SK-N-SH (cell line): ENCODE data around the gene KLHL28. TPM values are rescaled to one million over a fixed set of nuclear protein-coding genes. Genes with fewer than 3 reads are reported as not detected.

Source experiments
- CTCF ChIA-PET: fragments of 300-600, 350-600 bp; formaldehyde crosslinking; extraction: SDS; loops from one replicate; lab custom pipeline; 2021; lab: Yijun Ruan, JAX
- POLR2A ChIA-PET: fragments of 350-600 bp; sonication (Branson Sonifier 250); formaldehyde crosslinking; extraction: SDS; loops from one replicate; lab custom pipeline; 2020; ENCODE audit warnings: antibody characterized with exemption, inconsistent platforms; lab: Yijun Ruan, JAX
- DNase-seq: peaks from one replicate; pipeline ENCODE4 v3.0.0; 2012
- H2AFZ ChIP-seq: fragments of 200-600 bp; sonication (generic); 2 replicates; pipeline ENCODE4 v1.8.1; 2016; ENCODE audit warnings: antibody characterized with exemption, mild to moderate bottlenecking, low read depth
- H3F3A ChIP-seq: fragments of 200-600 bp; sonication (generic); replicated peaks from 2 replicates; pipeline ENCODE3; 2016; ENCODE audit warnings: antibody characterized with exemption, mild to moderate bottlenecking; ENCODE audit not compliant: insufficient read depth
- H3K27ac ChIP-seq, 2 experiments: fragments of 200-500 bp in 1 of 2; fragments of 200-600 bp in 1 of 2; sonication (Bioruptor generic) in 1 of 2; sonication (generic), shearing (Covaris generic) in 1 of 2; 2 replicates each; pipeline versions ENCODE4 v1.5.1 to v1.6.1; 2014 to 2016; ENCODE audit warnings: low read depth in 2 of 2, inconsistent platforms in 1 of 2, low read length in 1 of 2, mild to moderate bottlenecking in 1 of 2, mixed read lengths in 1 of 2
- H3K27me3 ChIP-seq: fragments of 200-600 bp; sonication (generic), shearing (Covaris generic); 2 replicates; pipeline ENCODE4 v1.6.1; 2016; ENCODE audit warnings: mixed run types; ENCODE audit not compliant: insufficient read depth
- H3K36me3 ChIP-seq, 2 experiments: fragments of 200-500 bp in 1 of 2; fragments of 200-600 bp in 1 of 2; sonication (Bioruptor generic) in 1 of 2; sonication (generic) in 1 of 2; replicated peaks in 1 of 2; 2 replicates each; pipeline versions ENCODE3 to v1.5.1; 2014 to 2016; ENCODE audit warnings: low read length in 1 of 2, mild to moderate bottlenecking in 1 of 2; ENCODE audit not compliant: insufficient read depth in 2 of 2, control insufficient read depth in 1 of 2
- H3K4me1 ChIP-seq, 2 experiments: fragments of 200-500 bp in 1 of 2; fragments of 200-600 bp in 1 of 2; sonication (Bioruptor generic) in 1 of 2; sonication (generic), shearing (Covaris generic) in 1 of 2; 2 replicates each; pipeline versions ENCODE4 v1.5.1 to v1.6.1; 2014 to 2016; ENCODE audit warnings: low read depth in 1 of 2, low read length in 1 of 2, mixed run types in 1 of 2; ENCODE audit not compliant: insufficient read depth in 2 of 2, control insufficient read depth in 1 of 2
- H3K4me2 ChIP-seq: fragments of 200-600 bp; sonication (generic), shearing (Covaris generic); 2 replicates; pipeline ENCODE4 v1.6.1; 2017; ENCODE audit warnings: mixed run types
- H3K4me3 ChIP-seq, 2 experiments: fragments of 200-500 bp in 1 of 2; fragments of 200-600 bp in 1 of 2; sonication (Bioruptor generic) in 1 of 2; sonication (generic), shearing (Covaris generic) in 1 of 2; 2 replicates each; pipeline versions ENCODE4 v1.5.1 to v1.8.1; 2014 to 2016; ENCODE audit warnings: low read depth in 2 of 2, inconsistent platforms in 1 of 2, low read length in 1 of 2, mild to moderate bottlenecking in 1 of 2, mixed read lengths in 1 of 2, moderate library complexity in 1 of 2
- H3K79me2 ChIP-seq: fragments of 200-600 bp; sonication (generic); 2 replicates; pipeline ENCODE4 v1.8.1; 2017; ENCODE audit warnings: mild to moderate bottlenecking; ENCODE audit not compliant: insufficient read depth
- H3K9ac ChIP-seq: fragments of 200-600 bp; sonication (generic); 2 replicates; pipeline ENCODE4 v1.6.1; 2017; ENCODE audit warnings: mixed run types
- H3K9me2 ChIP-seq: fragments of 200-600 bp; sonication (generic); 2 replicates; pipeline ENCODE4 v1.6.1; 2017; ENCODE audit warnings: mixed run types
- H3K9me3 ChIP-seq: fragments of 200-600 bp; sonication (generic); 2 replicates; pipeline ENCODE4 v1.6.1; 2017; ENCODE audit warnings: mixed run types, mild to moderate bottlenecking, moderate library complexity
- H4K20me1 ChIP-seq: fragments of 200-600 bp; sonication (generic); 2 replicates; pipeline ENCODE4 v1.6.1; 2017; ENCODE audit warnings: mild to moderate bottlenecking, mixed run types; ENCODE audit not compliant: insufficient read depth
- ELF1 ChIP-seq: IDR thresholded peaks from 2 replicates; pipeline ENCODE4 v1.4.0; 2012
- EP300 ChIP-seq, 2 experiments: IDR thresholded peaks; 2 replicates each; pipeline versions ENCODE4 v1.4.0 to v1.6.1; 2012; ENCODE audit warnings: borderline replicate concordance in 1 of 2, low read depth in 1 of 2, low read length in 1 of 2
- EZH2phosphoT487 ChIP-seq: fragments of 200-600 bp; sonication (generic); IDR thresholded peaks from 2 replicates; pipeline ENCODE4 v1.6.1; 2017; ENCODE audit warnings: low read depth, mixed run types, mild to moderate bottlenecking, antibody characterized with exemption, moderate library complexity, borderline replicate concordance
- FOSL2 ChIP-seq: IDR thresholded peaks from 2 replicates; pipeline ENCODE4 v1.4.0; 2012; ENCODE audit warnings: low read depth, mild to moderate bottlenecking, moderate library complexity, borderline replicate concordance
- FOXJ3 ChIP-seq: sonication (generic); formaldehyde crosslinking; IDR thresholded peaks from 2 replicates; pipeline ENCODE4 v1.5.1; 2020; ENCODE audit warnings: mild to moderate bottlenecking, missing genetic modification reagents
- FOXM1 ChIP-seq: IDR thresholded peaks from 2 replicates; pipeline ENCODE4 v1.4.0; 2012; ENCODE audit warnings: low read depth, mild to moderate bottlenecking
- GATA2 ChIP-seq: sonication (generic); formaldehyde crosslinking; IDR thresholded peaks from 2 replicates; pipeline ENCODE4 v1.5.0; 2020; ENCODE audit warnings: mild to moderate bottlenecking, missing genetic modification reagents
- MXI1 ChIP-seq: IDR thresholded peaks from 2 replicates; pipeline ENCODE4 v1.6.1; 2012; ENCODE audit warnings: mild to moderate bottlenecking, low read depth, low read length, improper control_type of control experiment
- NFIC ChIP-seq: IDR thresholded peaks from 2 replicates; pipeline ENCODE4 v1.4.0; 2012; ENCODE audit warnings: borderline replicate concordance
- POLR2AphosphoS5 ChIP-seq: IDR thresholded peaks from 2 replicates; pipeline ENCODE4 v1.6.1; 2012; ENCODE audit warnings: low read depth, low read length
- RCOR1 ChIP-seq: fragments of 150-350 bp; IDR thresholded peaks from 2 replicates; pipeline ENCODE4 v1.6.1; 2017; ENCODE audit warnings: antibody characterized with exemption, low read length
- RFX5 ChIP-seq: IDR thresholded peaks from 2 replicates; pipeline ENCODE4 v1.6.1; 2012; ENCODE audit warnings: mild to moderate bottlenecking, improper control_type of control experiment, low read length
- RXRA ChIP-seq: IDR thresholded peaks from 2 replicates; pipeline ENCODE4 v1.4.0; 2012; ENCODE audit warnings: low read depth, mild to moderate bottlenecking, borderline replicate concordance
- YY1 ChIP-seq: IDR thresholded peaks from 2 replicates; pipeline ENCODE4 v1.4.0; 2012; ENCODE audit warnings: low read depth, mild to moderate bottlenecking
- WGBS: methylation state at CpG from one replicate; pipeline ENCODE4 v1.1.6; 2017; ENCODE audit warnings: low lambda C conversion rate; 5-methylcytosine and 5-hydroxymethylcytosine counted together
- polyA plus RNA-seq, 3 experiments: library from polyadenylated mRNA; depleted of rRNA; stranded (reverse); fragments of >200 nt; gene quantifications; 2 replicates each; pipeline ENCODE4 v1.2.3, GENCODE V29; 2012
- TF ChIP-seq, protein P1 (sequence below): fragments of 200-600 bp; sonication (generic); IDR thresholded peaks from 2 replicates; pipeline ENCODE4 v1.6.1; 2017; ENCODE audit warnings: antibody characterized with exemption, mild to moderate bottlenecking, moderate library complexity
- TF ChIP-seq, protein P2 (sequence below): IDR thresholded peaks from 2 replicates; pipeline ENCODE4; 2012
- TF ChIP-seq, protein P3 (sequence below): IDR thresholded peaks from 2 replicates; pipeline ENCODE4 v1.4.0; 2012; ENCODE audit warnings: low read depth, borderline replicate concordance
- TF ChIP-seq, protein P4 (sequence below): fragments of 150-350 bp; IDR thresholded peaks from 2 replicates; pipeline ENCODE4 v1.6.1; 2017; ENCODE audit warnings: antibody characterized with exemption, low read length, low read depth, borderline replicate concordance
- TF ChIP-seq, protein P5 (sequence below): IDR thresholded peaks from 2 replicates; pipeline ENCODE4 v1.6.1; 2012; ENCODE audit warnings: mild to moderate bottlenecking, low read depth, low read length, moderate library complexity
- TF ChIP-seq, protein P6 (sequence below): fragments of 150-350 bp; IDR thresholded peaks from 2 replicates; pipeline ENCODE4 v1.6.1; 2016; ENCODE audit warnings: mild to moderate bottlenecking, low read depth, low read length

The KLHL28 gene
- polyA plus RNA-seq, 1 of the 3 experiments (the other 2 are of a cell fraction) = 0.72 TPM

DNA sequence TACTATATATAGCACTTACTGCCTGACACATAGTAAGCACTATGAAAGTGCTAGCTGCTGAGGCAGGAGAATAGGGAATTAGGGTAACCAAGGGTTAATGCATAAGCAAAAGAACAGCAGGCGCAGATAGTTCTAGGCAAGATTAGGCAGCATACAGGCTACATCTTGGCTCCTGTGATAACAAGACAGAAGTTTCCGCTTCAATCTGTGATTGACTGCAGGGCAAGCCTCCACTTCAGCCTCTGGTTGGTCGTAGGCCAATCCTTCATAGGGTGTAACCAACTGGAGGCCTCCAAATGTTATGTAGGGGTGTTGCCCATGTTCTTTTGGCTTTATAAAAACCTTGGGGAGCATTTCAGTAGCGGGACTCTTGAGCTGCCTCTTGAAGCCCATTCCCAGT, 46.9 kb downstream of the KLHL28 start:
- whole genome bisulfite sequencing = 83% methylated on average over 4 of the region's 4 CpGs
- ChIA-PET POLR2A (no interaction called here), CTCF (interaction anchor here (1.4 to 3.0 kb wide), 2 partner anchors 353 to 358 kb away, joined by 4 to 26 read pairs; no protein-coding TSS in a partner anchor)
- no peak overlapping the region for H3K27ac ChIP-seq
- no peaks in the 10 kb centered on the region for H4K20me1 ChIP-seq
- H3F3A ChIP-seq = no peaks in the 10 kb centered on the region
- no peak overlapping the region for H3K9ac ChIP-seq
- H3K4me2 ChIP-seq = no peak overlapping the region
- no peaks in the 10 kb centered on the region for H3K9me2 ChIP-seq
- no peaks in the 10 kb centered on the region; a peak in 1 of 4 replicates for H3K4me1 ChIP-seq
- no peak overlapping the region for H2AFZ ChIP-seq
- TF ChIP-seq, protein P1, sequence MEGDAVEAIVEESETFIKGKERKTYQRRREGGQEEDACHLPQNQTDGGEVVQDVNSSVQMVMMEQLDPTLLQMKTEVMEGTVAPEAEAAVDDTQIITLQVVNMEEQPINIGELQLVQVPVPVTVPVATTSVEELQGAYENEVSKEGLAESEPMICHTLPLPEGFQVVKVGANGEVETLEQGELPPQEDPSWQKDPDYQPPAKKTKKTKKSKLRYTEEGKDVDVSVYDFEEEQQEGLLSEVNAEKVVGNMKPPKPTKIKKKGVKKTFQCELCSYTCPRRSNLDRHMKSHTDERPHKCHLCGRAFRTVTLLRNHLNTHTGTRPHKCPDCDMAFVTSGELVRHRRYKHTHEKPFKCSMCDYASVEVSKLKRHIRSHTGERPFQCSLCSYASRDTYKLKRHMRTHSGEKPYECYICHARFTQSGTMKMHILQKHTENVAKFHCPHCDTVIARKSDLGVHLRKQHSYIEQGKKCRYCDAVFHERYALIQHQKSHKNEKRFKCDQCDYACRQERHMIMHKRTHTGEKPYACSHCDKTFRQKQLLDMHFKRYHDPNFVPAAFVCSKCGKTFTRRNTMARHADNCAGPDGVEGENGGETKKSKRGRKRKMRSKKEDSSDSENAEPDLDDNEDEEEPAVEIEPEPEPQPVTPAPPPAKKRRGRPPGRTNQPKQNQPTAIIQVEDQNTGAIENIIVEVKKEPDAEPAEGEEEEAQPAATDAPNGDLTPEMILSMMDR = no peak
- no peak for TF ChIP-seq YY1
- no peak for TF ChIP-seq GATA2
- no peak for TF ChIP-seq EP300 (IDR thresholded peaks at IDR 0.05; ENCODE audit: borderline replicate concordance in 1 of 2, low read depth in 1 of 2, low read length in 1 of 2)
- TF ChIP-seq, protein P2, sequence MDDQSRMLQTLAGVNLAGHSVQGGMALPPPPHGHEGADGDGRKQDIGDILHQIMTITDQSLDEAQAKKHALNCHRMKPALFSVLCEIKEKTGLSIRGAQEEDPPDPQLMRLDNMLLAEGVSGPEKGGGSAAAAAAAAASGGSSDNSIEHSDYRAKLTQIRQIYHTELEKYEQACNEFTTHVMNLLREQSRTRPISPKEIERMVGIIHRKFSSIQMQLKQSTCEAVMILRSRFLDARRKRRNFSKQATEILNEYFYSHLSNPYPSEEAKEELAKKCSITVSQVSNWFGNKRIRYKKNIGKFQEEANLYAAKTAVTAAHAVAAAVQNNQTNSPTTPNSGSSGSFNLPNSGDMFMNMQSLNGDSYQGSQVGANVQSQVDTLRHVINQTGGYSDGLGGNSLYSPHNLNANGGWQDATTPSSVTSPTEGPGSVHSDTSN = no peak
- TF ChIP-seq RFX5 = no peak
- TF ChIP-seq FOXM1 = no peak
- TF ChIP-seq MXI1 = no peak
- TF ChIP-seq FOSL2 = no peak
- TF ChIP-seq, protein P3, sequence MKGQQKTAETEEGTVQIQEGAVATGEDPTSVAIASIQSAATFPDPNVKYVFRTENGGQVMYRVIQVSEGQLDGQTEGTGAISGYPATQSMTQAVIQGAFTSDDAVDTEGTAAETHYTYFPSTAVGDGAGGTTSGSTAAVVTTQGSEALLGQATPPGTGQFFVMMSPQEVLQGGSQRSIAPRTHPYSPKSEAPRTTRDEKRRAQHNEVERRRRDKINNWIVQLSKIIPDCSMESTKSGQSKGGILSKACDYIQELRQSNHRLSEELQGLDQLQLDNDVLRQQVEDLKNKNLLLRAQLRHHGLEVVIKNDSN = no peak
- TF ChIP-seq, protein P4, sequence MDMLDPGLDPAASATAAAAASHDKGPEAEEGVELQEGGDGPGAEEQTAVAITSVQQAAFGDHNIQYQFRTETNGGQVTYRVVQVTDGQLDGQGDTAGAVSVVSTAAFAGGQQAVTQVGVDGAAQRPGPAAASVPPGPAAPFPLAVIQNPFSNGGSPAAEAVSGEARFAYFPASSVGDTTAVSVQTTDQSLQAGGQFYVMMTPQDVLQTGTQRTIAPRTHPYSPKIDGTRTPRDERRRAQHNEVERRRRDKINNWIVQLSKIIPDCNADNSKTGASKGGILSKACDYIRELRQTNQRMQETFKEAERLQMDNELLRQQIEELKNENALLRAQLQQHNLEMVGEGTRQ = no peak
- TF ChIP-seq, protein P5, sequence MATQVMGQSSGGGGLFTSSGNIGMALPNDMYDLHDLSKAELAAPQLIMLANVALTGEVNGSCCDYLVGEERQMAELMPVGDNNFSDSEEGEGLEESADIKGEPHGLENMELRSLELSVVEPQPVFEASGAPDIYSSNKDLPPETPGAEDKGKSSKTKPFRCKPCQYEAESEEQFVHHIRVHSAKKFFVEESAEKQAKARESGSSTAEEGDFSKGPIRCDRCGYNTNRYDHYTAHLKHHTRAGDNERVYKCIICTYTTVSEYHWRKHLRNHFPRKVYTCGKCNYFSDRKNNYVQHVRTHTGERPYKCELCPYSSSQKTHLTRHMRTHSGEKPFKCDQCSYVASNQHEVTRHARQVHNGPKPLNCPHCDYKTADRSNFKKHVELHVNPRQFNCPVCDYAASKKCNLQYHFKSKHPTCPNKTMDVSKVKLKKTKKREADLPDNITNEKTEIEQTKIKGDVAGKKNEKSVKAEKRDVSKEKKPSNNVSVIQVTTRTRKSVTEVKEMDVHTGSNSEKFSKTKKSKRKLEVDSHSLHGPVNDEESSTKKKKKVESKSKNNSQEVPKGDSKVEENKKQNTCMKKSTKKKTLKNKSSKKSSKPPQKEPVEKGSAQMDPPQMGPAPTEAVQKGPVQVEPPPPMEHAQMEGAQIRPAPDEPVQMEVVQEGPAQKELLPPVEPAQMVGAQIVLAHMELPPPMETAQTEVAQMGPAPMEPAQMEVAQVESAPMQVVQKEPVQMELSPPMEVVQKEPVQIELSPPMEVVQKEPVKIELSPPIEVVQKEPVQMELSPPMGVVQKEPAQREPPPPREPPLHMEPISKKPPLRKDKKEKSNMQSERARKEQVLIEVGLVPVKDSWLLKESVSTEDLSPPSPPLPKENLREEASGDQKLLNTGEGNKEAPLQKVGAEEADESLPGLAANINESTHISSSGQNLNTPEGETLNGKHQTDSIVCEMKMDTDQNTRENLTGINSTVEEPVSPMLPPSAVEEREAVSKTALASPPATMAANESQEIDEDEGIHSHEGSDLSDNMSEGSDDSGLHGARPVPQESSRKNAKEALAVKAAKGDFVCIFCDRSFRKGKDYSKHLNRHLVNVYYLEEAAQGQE = no peak
- no peak for TF ChIP-seq FOXJ3 (CRISPR knock-in tag)
- no peak for TF ChIP-seq EZH2phosphoT487
- TF ChIP-seq POLR2AphosphoS5 = no peak
- TF ChIP-seq ELF1 = no peak
- TF ChIP-seq, protein P6, sequence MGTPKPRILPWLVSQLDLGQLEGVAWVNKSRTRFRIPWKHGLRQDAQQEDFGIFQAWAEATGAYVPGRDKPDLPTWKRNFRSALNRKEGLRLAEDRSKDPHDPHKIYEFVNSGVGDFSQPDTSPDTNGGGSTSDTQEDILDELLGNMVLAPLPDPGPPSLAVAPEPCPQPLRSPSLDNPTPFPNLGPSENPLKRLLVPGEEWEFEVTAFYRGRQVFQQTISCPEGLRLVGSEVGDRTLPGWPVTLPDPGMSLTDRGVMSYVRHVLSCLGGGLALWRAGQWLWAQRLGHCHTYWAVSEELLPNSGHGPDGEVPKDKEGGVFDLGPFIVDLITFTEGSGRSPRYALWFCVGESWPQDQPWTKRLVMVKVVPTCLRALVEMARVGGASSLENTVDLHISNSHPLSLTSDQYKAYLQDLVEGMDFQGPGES = no peak
- TF ChIP-seq RCOR1 = no peak
- no peak for TF ChIP-seq NFIC
- TF ChIP-seq RXRA = no peak
- no peak for DNase-seq
- no peaks in the 10 kb centered on the region for H3K27me3 ChIP-seq
- no peaks in the 10 kb centered on the region for H3K79me2 ChIP-seq
- H3K36me3 ChIP-seq = no peaks in the 10 kb centered on the region
- H3K9me3 ChIP-seq = no peaks in the 10 kb centered on the region
- H3K4me3 ChIP-seq = no peak overlapping the region
